AG09309 (cell line): ENCODE data around the gene RAI1.

Experiments used
- DNase-seq: peaks from one replicate; pipeline ENCODE4 v3.0.0-alpha.2; 2010; ENCODE audit warnings: low read depth
- H3K4me3 ChIP-seq: 2 replicates; pipeline ENCODE4 v1.5.1; 2011; ENCODE audit warnings: mild to moderate bottlenecking, low read depth, low read length, moderate library complexity; ENCODE audit not compliant: control insufficient read depth
- CTCF ChIP-seq: IDR thresholded peaks from 2 replicates; pipeline ENCODE4 v1.5.1; 2011; ENCODE audit warnings: mild to moderate bottlenecking, low read depth, low read length, inconsistent platforms; ENCODE audit not compliant: insufficient read depth, control insufficient read depth; ENCODE audit errors: missing control alignments

RAI1 gene

DNA sequence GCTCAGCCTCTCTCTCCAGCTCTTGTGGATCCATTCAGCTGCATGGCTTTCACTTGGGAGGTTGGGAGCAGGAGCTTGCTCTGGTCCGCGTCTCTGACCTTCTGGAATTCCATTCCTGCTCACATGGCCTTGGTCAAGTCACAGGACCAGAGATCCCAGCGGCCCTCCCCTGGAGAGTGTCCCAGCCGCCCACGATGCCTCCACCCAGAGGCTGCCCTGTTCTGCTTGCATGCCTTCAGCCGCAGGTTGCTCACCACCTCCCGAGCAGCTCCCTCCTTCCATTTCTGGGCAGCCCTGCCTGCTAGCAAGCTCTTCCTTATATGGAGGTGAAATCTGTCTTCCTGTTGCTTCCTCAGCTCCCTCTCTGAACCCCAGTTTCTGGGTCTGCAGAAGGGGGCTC lies 32.6 kb downstream of the RAI1 start:
- no peak for TF ChIP-seq CTCF
- no peak overlapping the region for H3K4me3 ChIP-seq
- DNase-seq: no peak

- no peak overlapping the region for H3K4me3 ChIP-seq
- DNase-seq: no peak
- no peak for TF ChIP-seq CTCF
Measured at GRCh38 chr17:17714261-17714866, 33.1 kb downstream of the RAI1 start.

- H3K4me3 ChIP-seq: no peak overlapping the region
- no peak for TF ChIP-seq CTCF
- DNase-seq: no peak
Measured at GRCh38 chr17:17714879-17715278, 33.6 kb downstream of the RAI1 start.

DNA sequence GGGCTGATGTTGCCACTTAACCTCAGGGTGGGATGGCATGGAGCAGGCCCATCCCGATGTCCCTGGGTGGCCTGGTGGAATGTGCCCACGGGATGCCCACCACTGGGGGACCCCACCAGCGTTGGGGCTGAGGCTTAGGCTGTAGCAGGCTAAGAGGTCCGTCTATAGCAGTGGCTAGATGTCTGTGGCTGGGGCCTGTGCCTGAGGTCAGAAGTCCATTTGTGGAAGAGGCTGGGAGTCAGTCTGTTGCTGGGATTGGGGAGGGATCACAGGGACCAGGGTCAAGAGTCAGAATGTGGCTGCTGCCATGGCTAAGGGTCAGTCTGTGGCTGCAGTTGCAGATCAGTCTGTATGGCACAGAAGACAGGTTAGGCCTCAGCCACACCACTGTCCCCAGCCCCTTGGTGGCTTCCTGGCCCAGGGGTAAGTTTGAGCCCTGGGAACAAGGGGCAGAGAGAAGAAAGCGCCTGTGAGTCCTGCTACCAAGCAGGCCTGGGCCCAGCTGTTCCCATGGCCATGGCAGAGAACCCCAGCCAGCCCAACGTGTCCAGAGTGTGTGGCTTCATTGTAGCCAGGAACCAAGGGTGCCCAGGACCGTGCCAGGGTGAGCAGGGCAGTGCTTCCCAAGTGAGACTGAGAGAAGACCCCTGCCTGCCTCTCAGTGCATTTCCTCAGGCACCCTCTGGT lies 35.7 kb downstream of the RAI1 start:
- no peak overlapping the region for H3K4me3 ChIP-seq
- no peak for TF ChIP-seq CTCF
- DNase-seq: no peak

DNA sequence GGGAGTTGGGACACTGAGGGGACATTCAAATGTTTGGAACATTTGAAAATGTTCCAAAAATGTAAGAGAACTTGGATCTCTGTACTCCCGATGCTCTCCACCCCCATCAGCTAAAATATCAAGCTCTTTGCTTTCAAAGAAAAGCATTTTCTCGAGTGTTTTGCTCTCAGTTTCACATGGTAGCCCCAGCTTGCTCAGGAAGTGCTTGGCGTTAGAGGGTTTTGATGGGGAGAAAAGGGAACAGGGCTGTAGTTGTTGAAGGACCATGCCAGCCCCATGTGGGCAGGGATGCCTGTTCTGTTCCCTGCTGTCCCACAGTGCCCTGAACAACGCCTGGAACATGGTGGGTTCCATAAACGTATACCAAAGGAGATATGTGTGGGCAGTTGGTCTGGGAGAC lies 37.0 kb downstream of the RAI1 start:
- no peak overlapping the region for H3K4me3 ChIP-seq
- no peak for DNase-seq
- TF ChIP-seq CTCF: no peak

GRCh38 chr17:17719199-17719940 lies 38.1 kb downstream of the RAI1 start:
- no peak for TF ChIP-seq CTCF
- no peak for DNase-seq
- no peak overlapping the region for H3K4me3 ChIP-seq
